ENCODE measurements around the gene CCDC57. TPM values are rescaled to one million over a fixed set of nuclear protein-coding genes. Genes with fewer than 3 reads are reported as not detected.

The CCDC57 gene
- total and polyA plus RNA-seq, 9 of the 15 experiments (the other 6 are each of a cell fraction or from before 2014, with no cell fraction given) = 0.83 to 36.2 (median 13.6) TPM

GRCh38 chr17:82200743-82201497 is 11.7 kb downstream of the CCDC57 start (continued):
- peak; percentile 64; the same call in 1 of the 2 replicates for TF ChIP-seq ZBTB40 (IDR thresholded peaks at IDR 0.05)
- TF ChIP-seq ZBTB40 (CRISPR knock-in tag; IDR thresholded peaks at IDR 0.05) = no peak
- TF ChIP-seq ETV1 (tag; conservative IDR thresholded peaks at IDR 0.05; ENCODE audit: low read depth) = peak; percentile 96
- TF ChIP-seq ATF1 (CRISPR knock-in tag; IDR thresholded peaks at IDR 0.05) = no peak
- TF ChIP-seq ATF1 (tag; IDR thresholded peaks at IDR 0.05) = no peak; the same call in 1 of the 2 replicates
- no peak for TF ChIP-seq AFF4 (CRISPR knock-in tag; IDR thresholded peaks at IDR 0.05)
- TF ChIP-seq RBM25 (IDR thresholded peaks at IDR 0.05; ENCODE audit: low read depth, low read length, severe bottlenecking) = no peak
- TF ChIP-seq ZNF764 (CRISPR knock-in tag; IDR thresholded peaks at IDR 0.05; ENCODE audit: low read depth) = no peak
- peak; percentile 53; the same call in 1 of the 2 replicates for TF ChIP-seq TEAD4 (IDR thresholded peaks at IDR 0.05; ENCODE audit: low read length)
- no peak for TF ChIP-seq TEAD4 (CRISPR knock-in tag; IDR thresholded peaks at IDR 0.05; ENCODE audit: borderline replicate concordance)
- no peak for TF ChIP-seq MTA3 (IDR thresholded peaks at IDR 0.05; ENCODE audit: borderline replicate concordance)
- TF ChIP-seq EWSR1 (IDR thresholded peaks at IDR 0.05; ENCODE audit: borderline replicate concordance, low read depth, partially characterized antibody) = no peak
- TF ChIP-seq SIN3B (IDR thresholded peaks at IDR 0.05; ENCODE audit: low read depth) = no peak
